MM.1S (cell line): ENCODE data around the gene CSRP2.

Experiments used
- DNase-seq: peaks from one replicate; pipeline ENCODE4 v3.0.0-alpha.2; 2015
- H2AFZ ChIP-seq: fragments of 300-600 bp; sonication (generic); 2 replicates; pipeline ENCODE4 v1.6.0; 2016; ENCODE audit warnings: antibody characterized with exemption, low read length
- H3F3A ChIP-seq: fragments of 300-600 bp; sonication (generic); 2 replicates; pipeline ENCODE4 v1.6.1; 2016; ENCODE audit warnings: mild to moderate bottlenecking, antibody characterized with exemption, low read length, moderate library complexity, mixed read lengths; ENCODE audit not compliant: insufficient read depth
- H3K27ac ChIP-seq: fragments of 300-600 bp; sonication (generic); 2 replicates; pipeline ENCODE4 v1.5.1; 2016; ENCODE audit warnings: mild to moderate bottlenecking, low read length
- H3K27me3 ChIP-seq: fragments of 300-600 bp; sonication (generic); replicated peaks from 2 replicates; pipeline ENCODE4 v1.6.0; 2016; ENCODE audit warnings: low read length; ENCODE audit not compliant: insufficient read depth
- H3K36me3 ChIP-seq: fragments of 300-600 bp; sonication (generic); replicated peaks from 2 replicates; pipeline ENCODE4 v1.6.1; 2016; ENCODE audit warnings: mild to moderate bottlenecking, low read length, mixed read lengths; ENCODE audit not compliant: insufficient read depth
- H3K4me1 ChIP-seq: fragments of 300-600 bp; sonication (generic); 2 replicates; pipeline ENCODE4 v1.6.1; 2016; ENCODE audit warnings: low read length, mixed read lengths
- H3K4me2 ChIP-seq: fragments of 300-600 bp; sonication (generic); 2 replicates; pipeline ENCODE4 v1.6.0; 2016; ENCODE audit warnings: low read depth, low read length
- H3K4me3 ChIP-seq: fragments of 300-600 bp; sonication (generic); 2 replicates; pipeline ENCODE4 v1.5.1; 2016; ENCODE audit warnings: low read length, mixed read lengths
- H3K79me2 ChIP-seq: fragments of 300-600 bp; sonication (generic); 2 replicates; pipeline ENCODE4 v1.6.1; 2016; ENCODE audit warnings: mixed run types, low read length, mixed read lengths
- H3K9ac ChIP-seq: fragments of 300-600 bp; sonication (generic); 2 replicates; pipeline ENCODE4 v1.6.1; 2016; ENCODE audit warnings: low read length, mixed read lengths
- H3K9me2 ChIP-seq: fragments of 300-600 bp; sonication (generic); replicated peaks from 2 replicates; pipeline ENCODE4 v1.6.1; 2016; ENCODE audit warnings: mild to moderate bottlenecking, low read length, mixed read lengths; ENCODE audit not compliant: insufficient read depth
- H3K9me3 ChIP-seq: fragments of 300-600 bp; sonication (generic); replicated peaks from 2 replicates; pipeline ENCODE4 v1.6.1; 2016; ENCODE audit warnings: mild to moderate bottlenecking, low read length, mixed read lengths; ENCODE audit not compliant: insufficient read depth
- H4K20me1 ChIP-seq: fragments of 300-600 bp; sonication (generic); 2 replicates; pipeline ENCODE4 v1.6.1; 2016; ENCODE audit warnings: mild to moderate bottlenecking, low read length, moderate library complexity, mixed read lengths; ENCODE audit not compliant: insufficient read depth
- CTCF ChIP-seq: fragments of 300-600 bp; sonication (generic); IDR thresholded peaks from 2 replicates; pipeline ENCODE4 v1.5.1; 2016; ENCODE audit warnings: antibody characterized with exemption, low read length, mixed read lengths
- EZH2 ChIP-seq: fragments of 300-600 bp; sonication (generic); optimal IDR thresholded peaks from 2 replicates; pipeline ENCODE3; 2017; ENCODE audit warnings: low read depth, mild to moderate bottlenecking, antibody characterized with exemption, low read length, mixed read lengths
- EZH2phosphoT487 ChIP-seq: fragments of 300-600 bp; sonication (generic); IDR thresholded peaks from 2 replicates; pipeline ENCODE4 v1.6.1; 2018; ENCODE audit warnings: antibody characterized with exemption, low read length

Gene CSRP2

GRCh38 chr12:76898442-76898841 lies 19.6 kb upstream of the CSRP2 start:
- H3F3A ChIP-seq = no peaks in the 10 kb centered on the region
- H4K20me1 ChIP-seq = no peaks in the 10 kb centered on the region
- H2AFZ ChIP-seq = no peak overlapping the region
- no peaks in the 10 kb centered on the region for H3K9me2 ChIP-seq
- no peak overlapping the region for H3K4me3 ChIP-seq
- no peak overlapping the region for H3K4me2 ChIP-seq
- H3K27ac ChIP-seq = no peak overlapping the region
- TF ChIP-seq EZH2 = no peak
- no peak for TF ChIP-seq CTCF
- no peak for TF ChIP-seq EZH2phosphoT487
- no peaks in the 10 kb centered on the region for H3K9me3 ChIP-seq
- no peaks in the 10 kb centered on the region for H3K36me3 ChIP-seq
- DNase-seq = no peak
- H3K27me3 ChIP-seq = no peaks in the 10 kb centered on the region
- H3K9ac ChIP-seq = no peak overlapping the region
- H3K79me2 ChIP-seq = no peaks in the 10 kb centered on the region
- no peaks in the 10 kb centered on the region for H3K4me1 ChIP-seq

- Histone ChIP-seq H3K9me3 (no peaks in the 10 kb centered on the region), H3F3A (no peaks in the 10 kb centered on the region), H3K4me2 (no peak overlapping the region), H3K4me1 (no peaks in the 10 kb centered on the region), H3K27ac (no peak overlapping the region), H4K20me1 (no peaks in the 10 kb centered on the region), H3K9me2 (no peaks in the 10 kb centered on the region), H3K9ac (no peak overlapping the region), H3K36me3 (no peaks in the 10 kb centered on the region), H3K79me2 (no peaks in the 10 kb centered on the region), H3K4me3 (no peak overlapping the region), H3K27me3 (no peaks in the 10 kb centered on the region), H2AFZ (no peak overlapping the region)
- TF ChIP-seq EZH2phosphoT487 = no peak
- TF ChIP-seq CTCF = no peak
- no peak for TF ChIP-seq EZH2
- DNase-seq = no peak
Measured at GRCh38 chr12:76896274-76896673, 17.5 kb upstream of the CSRP2 start.

- no peak for DNase-seq
- Histone ChIP-seq H3K9me3 (no peaks in the 10 kb centered on the region), H2AFZ (no peak overlapping the region), H3K4me2 (no peak overlapping the region), H3K9me2 (no peaks in the 10 kb centered on the region), H3K4me3 (no peak overlapping the region), H3K9ac (no peak overlapping the region), H3F3A (no peaks in the 10 kb centered on the region), H3K4me1 (no peaks in the 10 kb centered on the region), H4K20me1 (no peaks in the 10 kb centered on the region), H3K36me3 (no peaks in the 10 kb centered on the region), H3K27me3 (no peaks in the 10 kb centered on the region), H3K79me2 (no peaks in the 10 kb centered on the region), H3K27ac (no peak overlapping the region)
- TF ChIP-seq CTCF = no peak
- TF ChIP-seq EZH2 = no peak
- TF ChIP-seq EZH2phosphoT487 = no peak
Measured at GRCh38 chr12:76895796-76896195, 17.0 kb upstream of the CSRP2 start.

GRCh38 chr12:76891609-76892008 lies 12.8 kb upstream of the CSRP2 start:
- DNase-seq = no peak
- Histone ChIP-seq H3K79me2 (no peaks in the 10 kb centered on the region), H3K9ac (no peak overlapping the region), H3K27me3 (no peaks in the 10 kb centered on the region), H3K9me3 (no peaks in the 10 kb centered on the region), H2AFZ (no peak overlapping the region), H3K36me3 (no peaks in the 10 kb centered on the region), H3K4me2 (no peak overlapping the region), H3F3A (no peaks in the 10 kb centered on the region), H3K27ac (no peak overlapping the region), H4K20me1 (no peaks in the 10 kb centered on the region), H3K9me2 (no peaks in the 10 kb centered on the region), H3K4me1 (no peaks in the 10 kb centered on the region), H3K4me3 (no peak overlapping the region)
- TF ChIP-seq CTCF = no peak
- no peak for TF ChIP-seq EZH2phosphoT487
- TF ChIP-seq EZH2 = no peak
